ENCODE results near the gene FBXO28. TPM values are rescaled to one million over a fixed set of nuclear protein-coding genes. Genes with fewer than 3 reads are reported as not detected.

Gene FBXO28
- polyA plus RNA-seq, 1 donor (not counting 4 experiments of a cell fraction or from before 2014, with no cell fraction given): 36.5 TPM

- no peaks in the 10 kb centered on the region for H4K20me1 ChIP-seq (ENCODE audit: control insufficient read depth, extremely low read depth, insufficient read depth, low read length)
- no peak for DNase-seq (ENCODE audit: low read depth, low spot score)
- no peaks in the 10 kb centered on the region for H3K9me1 ChIP-seq (ENCODE audit: control insufficient read depth, extremely low read depth, insufficient read depth, low read length)
- H3K79me2 ChIP-seq (ENCODE audit: control insufficient read depth, insufficient read depth, low read length): peaks cover 71% of the 10 kb centered on the region
- peak overlapping the region; percentile 90 for H3K4me2 ChIP-seq (ENCODE audit: control insufficient read depth, extremely low read depth, insufficient read depth, low read depth, low read length)
- no peaks in the 10 kb centered on the region for H3K9me3 ChIP-seq (ENCODE audit: control insufficient read depth, low read depth, low read length)
- peak overlapping the region; percentile 76 for H3K27ac ChIP-seq (ENCODE audit: control insufficient read depth, insufficient read depth, low read length)
- dilution Hi-C loops (cut with MboI; ENCODE audit: extremely low pct_ligation_motif_present, low sequenced_read_pairs): no loop called here
- peaks cover 32% of the 10 kb centered on the region for H3K4me1 ChIP-seq (ENCODE audit: control insufficient read depth, extremely low read depth, insufficient read depth, low read length)
- no peak for FAIRE-seq
- peak overlapping the region; percentile 73 to 91 (median 79) for H3K4me3 ChIP-seq (ENCODE audit: control insufficient read depth in 2 of 3, extremely low read depth in 1 of 3, insufficient read depth in 2 of 3, low read depth in 1 of 3, low read length in 3 of 3)
- H3K9ac ChIP-seq (ENCODE audit: control insufficient read depth, extremely low read depth, insufficient read depth, low read length): peak overlapping the region; percentile 88
- H3K36me3 ChIP-seq (ENCODE audit: control insufficient read depth in 2 of 2, extremely low read depth in 1 of 2, insufficient read depth in 2 of 2, low read length in 2 of 2): peaks cover 0 to 2% of the 10 kb centered on the region in 2 experiments
- H3K27me3 ChIP-seq (ENCODE audit: control insufficient read depth, extremely low read depth, insufficient read depth, low read length): no peaks in the 10 kb centered on the region
- TF ChIP-seq EZH2 (IDR thresholded peaks at IDR 0.05; ENCODE audit: low read length) (no peak), CTCF (optimal IDR thresholded peaks at IDR 0.05 in 1 of 3, IDR thresholded peaks at IDR 0.05 in 1 of 3, conservative IDR thresholded peaks at IDR 0.05 in 1 of 3; ENCODE audit: extremely low read depth in 1 of 3, insufficient read depth in 2 of 3, low read length in 3 of 3) (no peak)
- no peak overlapping the region for H2AFZ ChIP-seq (ENCODE audit: control insufficient read depth, low read length)
These were observed 71.3 kb downstream of the FBXO28 start for GRCh38 chr1:224185208-224185607.

GRCh38 chr1:224188286-224188685, 74.4 kb downstream of the FBXO28 start:
- Histone ChIP-seq H3K9me1 (ENCODE audit: control insufficient read depth, extremely low read depth, insufficient read depth, low read length) (no peaks in the 10 kb centered on the region), H3K4me2 (ENCODE audit: control insufficient read depth, extremely low read depth, insufficient read depth, low read depth, low read length) (no peak overlapping the region), H3K4me1 (ENCODE audit: control insufficient read depth, extremely low read depth, insufficient read depth, low read length) (peaks cover 13% of the 10 kb centered on the region)

More at GRCh38 chr1:224188286-224188685, 74.4 kb downstream of the FBXO28 start:
- Histone ChIP-seq H4K20me1 (ENCODE audit: control insufficient read depth, extremely low read depth, insufficient read depth, low read length) (no peaks in the 10 kb centered on the region), H3K9me3 (ENCODE audit: control insufficient read depth, low read depth, low read length) (no peaks in the 10 kb centered on the region), H3K27me3 (ENCODE audit: control insufficient read depth, extremely low read depth, insufficient read depth, low read length) (no peaks in the 10 kb centered on the region), H3K9ac (ENCODE audit: control insufficient read depth, extremely low read depth, insufficient read depth, low read length) (no peak overlapping the region), H3K27ac (ENCODE audit: control insufficient read depth, insufficient read depth, low read length) (no peak overlapping the region), H2AFZ (ENCODE audit: control insufficient read depth, low read length) (no peak overlapping the region), H3K36me3 (ENCODE audit: control insufficient read depth in 2 of 2, extremely low read depth in 1 of 2, insufficient read depth in 2 of 2, low read length in 2 of 2) (peaks cover 8 to 10% of the 10 kb centered on the region in 2 experiments), H3K4me3 (ENCODE audit: control insufficient read depth in 2 of 3, extremely low read depth in 1 of 3, insufficient read depth in 2 of 3, low read depth in 1 of 3, low read length in 3 of 3) (no peak overlapping the region), H3K79me2 (ENCODE audit: control insufficient read depth, insufficient read depth, low read length) (peaks cover 75% of the 10 kb centered on the region)
- dilution Hi-C loops (cut with MboI; ENCODE audit: extremely low pct_ligation_motif_present, low sequenced_read_pairs): no loop called here
- no peak for TF ChIP-seq EZH2 (IDR thresholded peaks at IDR 0.05; ENCODE audit: low read length)
- no peak for TF ChIP-seq CTCF (optimal IDR thresholded peaks at IDR 0.05 in 1 of 3, IDR thresholded peaks at IDR 0.05 in 1 of 3, conservative IDR thresholded peaks at IDR 0.05 in 1 of 3; ENCODE audit: extremely low read depth in 1 of 3, insufficient read depth in 2 of 3, low read length in 3 of 3)
- DNase-seq (ENCODE audit: low read depth, low spot score) (no peak), FAIRE-seq (no peak)

Measured in keratinocyte (primary cell).